ENCODE data around the gene ATIC.

Gene ATIC

GRCh38 chr2:215377283-215377682 is 65.4 kb downstream of the ATIC start:
- no peak for DNase-seq

GRCh38 chr2:215378045-215378444 is 66.2 kb downstream of the ATIC start:
- no peak for DNase-seq

GRCh38 chr2:215379039-215379438 is 67.2 kb downstream of the ATIC start:
- no peak for DNase-seq

- DNase-seq, result no peak
Measured at GRCh38 chr2:215379948-215380347, 68.1 kb downstream of the ATIC start.

GRCh38 chr2:215380699-215381098 is 68.8 kb downstream of the ATIC start:
- no peak for DNase-seq

GRCh38 chr2:215382011-215382410 is 70.2 kb downstream of the ATIC start:
- no peak for DNase-seq

- no peak for DNase-seq
Measured at GRCh38 chr2:215382480-215382879, 70.6 kb downstream of the ATIC start.

GRCh38 chr2:215383652-215384279 is 71.9 kb downstream of the ATIC start:
- DNase-seq, result no peak

GRCh38 chr2:215384710-215385109 is 72.9 kb downstream of the ATIC start:
- DNase-seq, result no peak

GRCh38 chr2:215386566-215386965 is 74.7 kb downstream of the ATIC start:
- no peak for DNase-seq

- no peak for DNase-seq
Measured at GRCh38 chr2:215388002-215388728, 76.3 kb downstream of the ATIC start.

GRCh38 chr2:215390550-215390913 is 78.7 kb downstream of the ATIC start:
- DNase-seq, result no peak

GRCh38 chr2:215391531-215391930 is 79.7 kb downstream of the ATIC start:
- no peak for DNase-seq

- no peak for DNase-seq
Measured at GRCh38 chr2:215392164-215392563, 80.3 kb downstream of the ATIC start.

- no peak for DNase-seq
Measured at GRCh38 chr2:215392687-215393270, 80.9 kb downstream of the ATIC start.

GRCh38 chr2:215394102-215394805 is 82.4 kb downstream of the ATIC start:
- DNase-seq, result no peak

- no peak for DNase-seq
Measured at GRCh38 chr2:215395687-215396460, 84.0 kb downstream of the ATIC start.

- DNase-seq, result no peak
Measured at GRCh38 chr2:215396595-215397313, 84.9 kb downstream of the ATIC start.

GRCh38 chr2:215397632-215398341 is 85.9 kb downstream of the ATIC start:
- DNase-seq, result no peak

- no peak for DNase-seq
Measured at GRCh38 chr2:215399067-215399716, 87.3 kb downstream of the ATIC start.
